CD1c-positive myeloid dendritic cell (primary cell): ENCODE data around the gene GALNT14.
A peak's percentile ranks its signal among the peaks of the same experiment; 100 is the strongest.
"Not testable (repeated sequence)": the region's sequence is repeated elsewhere in the genome, so short reads cannot be mapped to it uniquely, and the experiment has no call there.

ENCODE experiments used
- DNase-seq: peaks from one replicate; pipeline ENCODE4 v3.0.0-alpha.2; 2016; ENCODE audit errors: extremely low spot score

GALNT14 gene

GRCh38 chr2:30939364-30939763 lies 198.9 kb downstream of the GALNT14 start:
- no peak for DNase-seq

GRCh38 chr2:30938196-30938595 lies 200.0 kb downstream of the GALNT14 start:
- no peak for DNase-seq

GRCh38 chr2:30936977-30937376 lies 201.3 kb downstream of the GALNT14 start:
- DNase-seq, result no peak

- DNase-seq, result no peak
These were observed 202.4 kb downstream of the GALNT14 start for GRCh38 chr2:30935795-30936194.

GRCh38 chr2:30934066-30934465 lies 204.2 kb downstream of the GALNT14 start:
- peak; percentile 46 for DNase-seq

GRCh38 chr2:30933496-30933895 lies 204.7 kb downstream of the GALNT14 start:
- peak; percentile 6 for DNase-seq

- DNase-seq, result peak; percentile 42
These were observed 205.4 kb downstream of the GALNT14 start for GRCh38 chr2:30932870-30933269.

GRCh38 chr2:30931841-30932407 lies 206.3 kb downstream of the GALNT14 start:
- DNase-seq, result no peak

GRCh38 chr2:30930716-30931115 lies 207.5 kb downstream of the GALNT14 start:
- DNase-seq, result no peak

- no peak for DNase-seq
These were observed 210.7 kb downstream of the GALNT14 start for GRCh38 chr2:30927465-30928075.

GRCh38 chr2:30926606-30927005 lies 211.6 kb downstream of the GALNT14 start:
- no peak for DNase-seq

GRCh38 chr2:30923623-30924022 lies 214.6 kb downstream of the GALNT14 start:
- no peak for DNase-seq

- DNase-seq, result no peak
These were observed 217.7 kb downstream of the GALNT14 start for GRCh38 chr2:30920511-30920910.

- DNase-seq, result no peak
These were observed 222.8 kb downstream of the GALNT14 start for GRCh38 chr2:30915486-30915885.

- no peak for DNase-seq
These were observed 223.8 kb downstream of the GALNT14 start for GRCh38 chr2:30914456-30914855.

- no peak for DNase-seq
These were observed 226.2 kb downstream of the GALNT14 start for GRCh38 chr2:30912056-30912455.

GRCh38 chr2:30911327-30911726 lies 226.9 kb downstream of the GALNT14 start:
- no peak for DNase-seq

GRCh38 chr2:30910686-30911085 lies 227.6 kb downstream of the GALNT14 start:
- DNase-seq, result no peak

GRCh38 chr2:30904437-30904836 lies 233.8 kb downstream of the GALNT14 start:
- not testable (repeated sequence) for DNase-seq

- no peak for DNase-seq
These were observed 234.9 kb downstream of the GALNT14 start for GRCh38 chr2:30903326-30903725.

GRCh38 chr2:30900381-30900780 lies 237.9 kb downstream of the GALNT14 start:
- DNase-seq, result no peak

- DNase-seq, result no peak
These were observed 238.7 kb downstream of the GALNT14 start for GRCh38 chr2:30899516-30900054.

- no peak for DNase-seq
These were observed 240.7 kb downstream of the GALNT14 start for GRCh38 chr2:30897539-30897938.
